Mesenchymal stem cell (in vitro differentiated cells and primary cell): Measurements from ENCODE around the gene C1QTNF8.
A peak's percentile ranks its signal among the peaks of the same experiment; 100 is the strongest.
"Not testable (repeated sequence)": the region's sequence is repeated elsewhere in the genome, so short reads cannot be mapped to it uniquely, and the experiment has no call there.

ENCODE experiments used
- DNase-seq: peaks from one replicate; pipeline ENCODE4 v3.0.0-alpha.2; 2013
- H2AFZ ChIP-seq: one replicate; pipeline ENCODE4 v1.6.1; 2013; ENCODE audit warnings: low read depth, mild to moderate bottlenecking, control low read depth, inconsistent platforms, low read length, moderate library complexity
- H2AK5ac ChIP-seq: 2 replicates; pipeline ENCODE4 v1.6.1; 2013; ENCODE audit warnings: low read length, moderate library complexity, mild to moderate bottlenecking, inconsistent platforms; ENCODE audit not compliant: severe bottlenecking
- H2BK120ac ChIP-seq: one replicate; pipeline ENCODE4 v1.6.1; 2013; ENCODE audit warnings: low read depth, mild to moderate bottlenecking, inconsistent platforms, low read length, moderate library complexity
- H2BK12ac ChIP-seq, 2 experiments: one replicate each; pipeline ENCODE4 v1.6.1; 2013; ENCODE audit warnings: inconsistent platforms in 2 of 2, low read length in 2 of 2, mild to moderate bottlenecking in 2 of 2, moderate library complexity in 2 of 2, control low read depth in 1 of 2
- H2BK15ac ChIP-seq: one replicate; pipeline ENCODE4 v1.6.1; 2013; ENCODE audit warnings: mild to moderate bottlenecking, low read depth, inconsistent platforms; ENCODE audit not compliant: poor library complexity, severe bottlenecking
- H2BK5ac ChIP-seq: 2 replicates; pipeline ENCODE4 v1.6.1; 2013; ENCODE audit warnings: low read depth, mild to moderate bottlenecking, low read length, control low read depth, inconsistent platforms; ENCODE audit not compliant: poor library complexity, severe bottlenecking
- H3K14ac ChIP-seq, 2 experiments: one replicate each; pipeline ENCODE4 v1.6.1; 2013; ENCODE audit warnings: inconsistent platforms in 2 of 2, low read length in 2 of 2, control low read depth in 1 of 2, mild to moderate bottlenecking in 1 of 2, moderate library complexity in 1 of 2
- H3K18ac ChIP-seq, 2 experiments: one replicate each; pipeline ENCODE4 v1.6.1; 2013; ENCODE audit warnings: inconsistent platforms in 2 of 2, low read length in 2 of 2, control low read depth in 1 of 2, low read depth in 1 of 2, mild to moderate bottlenecking in 1 of 2
- H3K23ac ChIP-seq, 2 experiments: one replicate each; pipeline ENCODE4 v1.6.1; 2013; ENCODE audit warnings: inconsistent platforms in 2 of 2, low read length in 2 of 2, mild to moderate bottlenecking in 2 of 2, moderate library complexity in 2 of 2, control low read depth in 1 of 2
- H3K27ac ChIP-seq: 2 replicates; pipeline ENCODE4 v1.5.1; 2013; ENCODE audit warnings: mild to moderate bottlenecking, moderate library complexity, low read length, control low read depth, inconsistent platforms; ENCODE audit not compliant: poor library complexity, severe bottlenecking
- H3K27me3 ChIP-seq, 2 experiments: 2 replicates each; pipeline versions ENCODE4 v1.6.1 to v1.7.0; 2013; ENCODE audit warnings: low read length in 2 of 2, mild to moderate bottlenecking in 2 of 2, moderate library complexity in 2 of 2, control low read depth in 1 of 2, inconsistent platforms in 1 of 2; ENCODE audit not compliant: control insufficient read depth in 1 of 2, insufficient read depth in 1 of 2
- H3K36me3 ChIP-seq, 2 experiments: 2 replicates each; pipeline versions ENCODE4 v1.6.1 to v1.7.0; 2013; ENCODE audit warnings: low read length in 2 of 2, control low read depth in 1 of 2, inconsistent platforms in 1 of 2, low read depth in 1 of 2, mild to moderate bottlenecking in 1 of 2; ENCODE audit not compliant: insufficient read depth in 2 of 2, control insufficient read depth in 1 of 2
- H3K4ac ChIP-seq, 2 experiments: one replicate each; pipeline ENCODE4 v1.6.1; 2013; ENCODE audit warnings: inconsistent platforms in 2 of 2, low read length in 2 of 2, mild to moderate bottlenecking in 2 of 2, moderate library complexity in 2 of 2, control low read depth in 1 of 2, low read depth in 1 of 2
- H3K4me1 ChIP-seq: 2 replicates; pipeline ENCODE4 v1.6.1; 2013; ENCODE audit warnings: low read depth, low read length, control low read depth; ENCODE audit not compliant: control insufficient read depth, insufficient read depth
- H3K4me2 ChIP-seq: 2 replicates; pipeline ENCODE4 v1.6.1; 2013; ENCODE audit warnings: low read length, mild to moderate bottlenecking, inconsistent platforms; ENCODE audit not compliant: poor library complexity, severe bottlenecking
- H3K4me3 ChIP-seq, 2 experiments: 2 replicates each; pipeline versions ENCODE4 v1.5.1 to v1.7.0; 2013; ENCODE audit warnings: low read length in 2 of 2, mild to moderate bottlenecking in 2 of 2, control low read depth in 1 of 2, low read depth in 1 of 2; ENCODE audit not compliant: insufficient read depth in 1 of 2
- H3K79me1 ChIP-seq: replicated peaks from 2 replicates; pipeline ENCODE4 v1.6.1; 2013; ENCODE audit warnings: mild to moderate bottlenecking, control low read depth, low read length, inconsistent platforms; ENCODE audit not compliant: poor library complexity, severe bottlenecking
- H3K9ac ChIP-seq: 2 replicates; pipeline ENCODE4 v1.7.0; 2013; ENCODE audit warnings: mild to moderate bottlenecking, low read length, moderate library complexity
- H3K9me3 ChIP-seq: 2 replicates; pipeline ENCODE4 v1.7.0; 2013; ENCODE audit warnings: mild to moderate bottlenecking, low read length; ENCODE audit not compliant: control insufficient read depth
- H4K8ac ChIP-seq: one replicate; pipeline ENCODE4 v1.6.1; 2013; ENCODE audit warnings: inconsistent platforms, mild to moderate bottlenecking, low read length, moderate library complexity
- H4K91ac ChIP-seq: one replicate; pipeline ENCODE4 v1.6.1; 2013; ENCODE audit warnings: mild to moderate bottlenecking, low read length, inconsistent platforms
- WGBS: methylation state at CpG from one replicate; pipeline ENCODE4 v1.1.7; 2013; ENCODE audit warnings: mixed read lengths; 5-methylcytosine and 5-hydroxymethylcytosine counted together

The C1QTNF8 gene

DNA sequence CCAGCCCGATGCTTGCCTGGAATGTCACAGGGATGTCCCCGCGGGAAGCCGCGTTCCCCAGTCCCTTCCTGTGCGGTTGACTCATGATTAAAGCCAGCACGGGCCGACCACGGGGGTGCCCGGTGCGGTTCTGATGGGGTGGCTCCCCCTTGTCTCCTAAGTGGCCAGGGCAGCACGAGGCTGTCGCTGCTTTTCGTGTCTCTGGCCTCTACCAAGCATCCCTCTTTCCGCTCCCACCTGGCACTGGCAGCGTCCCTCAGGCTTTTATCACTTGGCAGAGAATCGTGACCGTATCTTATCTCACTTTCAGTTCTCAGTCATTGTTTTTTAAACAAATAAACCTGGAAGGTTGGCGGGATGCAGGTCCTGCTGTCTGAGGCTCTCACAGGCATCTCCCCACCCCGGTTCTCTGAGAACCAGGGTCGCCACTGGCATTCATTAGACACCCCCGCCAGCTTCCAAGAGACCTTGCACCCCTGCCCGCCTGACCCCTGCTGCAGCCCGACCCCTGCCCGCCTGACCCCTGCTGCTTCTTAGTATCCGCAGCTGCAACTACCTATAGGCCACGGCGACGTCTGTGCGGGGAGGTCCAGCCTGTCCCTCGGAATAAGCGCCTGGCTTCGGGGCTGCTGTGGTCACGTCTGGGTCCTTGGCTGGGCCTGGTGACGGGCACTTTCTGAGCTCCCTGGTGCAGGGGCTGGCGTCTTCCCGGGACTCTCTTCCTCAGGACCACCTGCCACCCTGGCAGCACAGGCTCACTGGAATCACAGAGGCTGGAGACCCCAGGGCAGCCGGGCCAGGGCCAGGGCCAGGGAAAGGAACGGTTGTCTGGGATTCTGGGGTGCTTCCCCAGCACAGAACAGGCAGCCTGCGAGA is 7.5 kb downstream of the C1QTNF8 start:
- Histone ChIP-seq H3K9me3 (peaks cover 16% of the 10 kb centered on the region), H3K79me1 (no peaks in the 10 kb centered on the region), H3K27ac (no peak overlapping the region), H4K8ac (no peak overlapping the region), H2AK5ac (no peak overlapping the region), H3K23ac (no peak overlapping the region), H3K4me3 (no peak overlapping the region), H2BK12ac (no peak overlapping the region), H3K18ac (no peak overlapping the region), H3K14ac (no peak overlapping the region), H3K4me2 (no peak overlapping the region), H2AFZ (no peak overlapping the region), H3K4ac (no peak overlapping the region), H4K91ac (no peak overlapping the region), H3K27me3 (peaks cover 3 to 47% of the 10 kb centered on the region in 2 experiments), H3K9ac (no peak overlapping the region), H3K4me1 (no peaks in the 10 kb centered on the region), H3K36me3 (no peaks in the 10 kb centered on the region), H2BK5ac (no peak overlapping the region), H2BK15ac (no peak overlapping the region), H2BK120ac (no peak overlapping the region)
- no peak for DNase-seq
- 84% methylated on average over 40 of the region's 40 CpGs for WGBS

DNA sequence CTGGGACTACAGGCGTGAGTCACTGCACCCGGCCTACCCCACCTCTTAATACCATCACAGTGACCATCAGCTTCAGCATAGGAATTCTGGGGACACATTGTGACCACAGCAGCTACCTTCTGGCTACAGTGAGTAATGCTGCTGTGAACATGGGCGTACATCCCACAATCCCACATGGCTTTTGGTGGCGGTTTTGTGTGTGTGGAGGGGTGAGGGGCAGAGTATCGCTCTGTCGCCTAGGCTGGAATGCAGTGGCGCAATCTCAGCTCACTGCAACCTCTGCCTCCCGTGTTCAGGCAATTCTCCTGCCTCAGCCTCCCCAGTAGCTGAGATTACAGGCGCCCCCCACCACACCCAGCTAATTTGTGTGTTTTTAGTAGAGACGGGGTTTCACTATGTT is 9.6 kb downstream of the C1QTNF8 start:
- not testable (repeated sequence) for H2BK12ac ChIP-seq, H3K4ac ChIP-seq, H2BK5ac ChIP-seq, H3K23ac ChIP-seq, H3K14ac ChIP-seq, H3K9ac ChIP-seq, DNase-seq, H2BK120ac ChIP-seq, H3K36me3 ChIP-seq, H3K18ac ChIP-seq, H3K4me1 ChIP-seq, H4K91ac ChIP-seq, H3K79me1 ChIP-seq, H2BK15ac ChIP-seq, H3K4me2 ChIP-seq, H2AFZ ChIP-seq, H2AK5ac ChIP-seq, H3K27ac ChIP-seq, H4K8ac ChIP-seq, H3K4me3 ChIP-seq
- 97% methylated on average over 7 of the region's 10 CpGs for WGBS
- peaks cover 6 to 62% of the 10 kb centered on the region in 2 experiments for H3K27me3 ChIP-seq
- H3K9me3 ChIP-seq = peaks cover 16% of the 10 kb centered on the region

DNA sequence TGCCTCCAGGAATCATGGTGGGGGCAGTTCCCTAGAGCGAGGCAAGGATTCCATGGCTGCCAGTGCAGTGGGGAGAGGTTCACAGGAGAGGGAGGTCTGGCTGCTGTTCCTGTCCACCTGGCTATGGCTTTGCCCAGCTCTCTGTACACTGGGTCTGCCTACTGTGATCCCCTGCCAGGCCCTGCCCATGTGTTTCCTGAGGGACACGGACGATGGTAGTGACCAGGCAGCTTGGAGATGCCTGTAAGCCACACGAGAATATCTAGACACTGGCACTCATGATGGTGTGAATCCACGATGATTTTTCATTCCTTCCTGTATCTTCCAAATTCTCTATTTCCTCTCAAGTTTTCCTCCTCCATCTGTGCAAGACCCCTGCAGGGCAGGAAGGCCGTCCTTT is 11.1 kb downstream of the C1QTNF8 start:
- Histone ChIP-seq H2BK15ac (no peak overlapping the region), H3K27me3 (peaks cover 6 to 64% of the 10 kb centered on the region in 2 experiments), H4K8ac (no peak overlapping the region), H3K14ac (no peak overlapping the region), H3K4me1 (peaks cover 10% of the 10 kb centered on the region), H2AFZ (no peak overlapping the region), H3K9ac (no peak overlapping the region), H3K9me3 (peaks cover 16% of the 10 kb centered on the region), H2AK5ac (no peak overlapping the region), H3K4ac (no peak overlapping the region), H3K4me3 (no peak overlapping the region), H2BK120ac (no peak overlapping the region), H2BK12ac (no peak overlapping the region), H2BK5ac (no peak overlapping the region), H3K27ac (no peak overlapping the region), H3K18ac (no peak overlapping the region), H3K79me1 (no peaks in the 10 kb centered on the region), H3K4me2 (no peak overlapping the region), H3K23ac (no peak overlapping the region), H3K36me3 (no peaks in the 10 kb centered on the region), H4K91ac (no peak overlapping the region)
- DNase-seq = no peak
- WGBS = 92% methylated on average over 6 of the region's 6 CpGs

DNA sequence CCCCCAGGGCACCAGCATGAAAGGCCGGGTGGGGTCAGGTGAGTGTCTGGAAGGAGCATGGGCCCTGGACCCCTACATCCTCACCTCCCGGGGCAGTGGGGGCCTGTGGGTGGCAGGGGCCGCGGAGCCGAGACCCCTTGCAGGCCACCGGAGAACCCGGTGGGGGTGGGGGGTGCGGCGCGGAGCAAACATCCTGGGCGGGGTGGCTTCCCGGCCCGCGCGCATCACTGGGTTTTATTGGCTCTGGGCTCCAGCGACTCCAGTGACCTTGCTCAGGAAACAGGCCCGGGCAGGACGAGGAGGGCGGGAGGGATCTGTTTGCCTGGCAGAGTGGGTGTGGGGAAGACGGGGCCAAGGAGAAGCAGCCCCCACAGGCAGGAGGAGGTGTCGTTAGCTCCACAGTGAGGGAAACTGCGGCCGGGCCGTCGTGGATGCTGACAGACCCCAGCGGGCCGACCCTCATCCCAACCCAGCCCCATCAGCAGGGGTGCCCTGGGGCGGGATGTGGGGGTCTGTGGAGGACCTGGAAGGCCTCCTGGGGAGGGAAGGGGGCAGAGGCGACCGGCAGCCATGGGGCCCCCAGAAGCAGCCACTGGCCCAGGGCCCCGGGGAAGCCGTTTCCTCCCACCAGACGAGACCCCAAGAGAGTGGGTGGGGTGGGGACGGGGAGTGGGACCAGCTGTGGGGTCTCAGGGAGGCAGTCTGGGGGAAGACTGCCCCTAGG is 12.9 kb downstream of the C1QTNF8 start:
- Histone ChIP-seq H3K4me1 (peaks cover 19% of the 10 kb centered on the region), H3K79me1 (no peaks in the 10 kb centered on the region), H2AFZ (no peak overlapping the region), H4K91ac (no peak overlapping the region), H2BK12ac (no peak overlapping the region), H3K4me2 (no peak overlapping the region), H3K36me3 (peaks cover 0 to 3% of the 10 kb centered on the region in 2 experiments), H3K27me3 (peaks cover 6 to 45% of the 10 kb centered on the region in 2 experiments), H3K4ac (no peak overlapping the region), H4K8ac (peak overlapping the region; percentile 16), H3K4me3 (no peak overlapping the region), H3K9ac (no peak overlapping the region), H3K18ac (no peak overlapping the region), H3K23ac (no peak overlapping the region), H3K14ac (no peak overlapping the region), H3K27ac (no peak overlapping the region), H2BK120ac (no peak overlapping the region), H2BK5ac (no peak overlapping the region), H2BK15ac (peak overlapping the region; percentile 76), H3K9me3 (peaks cover 16% of the 10 kb centered on the region), H2AK5ac (no peak overlapping the region)
- DNase-seq = no peak
- 52% methylated on average over 26 of the region's 34 CpGs for WGBS
